ENCODE measurements around the gene MARCHF10. TPM values are rescaled to one million over a fixed set of nuclear protein-coding genes. Genes with fewer than 3 reads are reported as not detected.
A peak's percentile ranks its signal among the peaks of the same experiment; 100 is the strongest.

Gene MARCHF10
- polyA plus RNA-seq, 3 donors: not detected

GRCh38 chr17:62657690-62658089, 150.4 kb downstream of the MARCHF10 start:
- Histone ChIP-seq H4K20me1 (ENCODE audit: insufficient read depth, low read length) (no peaks in the 10 kb centered on the region), H3K4me1 (ENCODE audit: control insufficient read depth in 1 of 2, insufficient read depth in 2 of 2, low read length in 2 of 2) (peaks cover 18 to 19% of the 10 kb centered on the region in 2 donors)

GRCh38 chr17:62657145-62657665, 150.9 kb downstream of the MARCHF10 start:
- peaks cover 23% of the 10 kb centered on the region in 2 donors for H3K4me1 ChIP-seq (ENCODE audit: control insufficient read depth in 1 of 2, insufficient read depth in 2 of 2, low read length in 2 of 2)
- no peak overlapping the region for H3K27ac Mint-ChIP-seq

More at GRCh38 chr17:62657690-62658089, 150.4 kb downstream of the MARCHF10 start:
- 98% methylated on average over 7 of the region's 9 CpGs for WGBS (ENCODE audit: insufficient coverage)
- Histone ChIP-seq H2AFZ (ENCODE audit: insufficient read depth, low read depth, low read length, poor library complexity, severe bottlenecking) (no peak overlapping the region), H3K79me2 (ENCODE audit: insufficient read depth, low read length) (no peaks in the 10 kb centered on the region), H3K4me3 (replicated peaks in 1 of 3; ENCODE audit: low read depth in 2 of 3, low read length in 3 of 3) (no peak overlapping the region), H3K9ac (ENCODE audit: insufficient read depth, low read length, poor library complexity, severe bottlenecking) (no peak overlapping the region), H3K27me3 (ENCODE audit: control insufficient read depth in 2 of 2, insufficient read depth in 2 of 2, low read length in 2 of 2) (peaks cover 0 to 8% of the 10 kb centered on the region in 2 donors), H3K27ac (ENCODE audit: low read depth in 1 of 2, low read length in 2 of 2) (no peak overlapping the region), H3K4me2 (replicated peaks; ENCODE audit: extremely low read depth, low read length, poor library complexity, severe bottlenecking) (no peak overlapping the region), H3K36me3 (replicated peaks in 1 of 2; ENCODE audit: control insufficient read depth in 1 of 2, insufficient read depth in 2 of 2, low read length in 2 of 2) (no peaks in the 10 kb centered on the region), H3K9me3 (replicated peaks in 1 of 2; ENCODE audit: control insufficient read depth in 1 of 2, insufficient read depth in 1 of 2, low read length in 2 of 2) (no peaks in the 10 kb centered on the region)
- peaks cover 19% of the 10 kb centered on the region for H3K4me1 Mint-ChIP-seq
- peaks cover 7 to 20% (median 12%) of the 10 kb centered on the region in 3 donors for H3K27me3 Mint-ChIP-seq (ENCODE audit: low read depth in 3 of 3)
- intact Hi-C loops (cut with micrococcal nuclease): no loop called here
- DNase-seq: no peak
- peaks cover 6 to 18% (median 9%) of the 10 kb centered on the region in 7 donors for H3K9me3 Mint-ChIP-seq
- H3K27ac Mint-ChIP-seq: peak overlapping the region in 1 of 7 donors; percentile 19
- peak overlapping the region in 1 of 2 donors; percentile 17 for H3K4me3 Mint-ChIP-seq
- TF ChIP-seq CTCF (IDR thresholded peaks at IDR 0.05): no peak
- H3K36me3 Mint-ChIP-seq: no peaks in the 10 kb centered on the region

More at GRCh38 chr17:62657145-62657665, 150.9 kb downstream of the MARCHF10 start:
- H3K36me3 Mint-ChIP-seq: no peaks in the 10 kb centered on the region
- intact Hi-C loops (cut with micrococcal nuclease): no loop called here
- H3K4me3 Mint-ChIP-seq: no peak overlapping the region
- peaks cover 8 to 23% (median 10%) of the 10 kb centered on the region in 3 donors for H3K27me3 Mint-ChIP-seq (ENCODE audit: low read depth in 3 of 3)
- Histone ChIP-seq H3K9ac (ENCODE audit: insufficient read depth, low read length, poor library complexity, severe bottlenecking) (no peak overlapping the region), H4K20me1 (ENCODE audit: insufficient read depth, low read length) (no peaks in the 10 kb centered on the region), H3K36me3 (replicated peaks in 1 of 2; ENCODE audit: control insufficient read depth in 1 of 2, insufficient read depth in 2 of 2, low read length in 2 of 2) (no peaks in the 10 kb centered on the region), H3K27me3 (ENCODE audit: control insufficient read depth in 2 of 2, insufficient read depth in 2 of 2, low read length in 2 of 2) (peaks cover 0 to 8% of the 10 kb centered on the region in 2 donors), H2AFZ (ENCODE audit: insufficient read depth, low read depth, low read length, poor library complexity, severe bottlenecking) (no peak overlapping the region), H3K79me2 (ENCODE audit: insufficient read depth, low read length) (no peaks in the 10 kb centered on the region), H3K27ac (ENCODE audit: low read depth in 1 of 2, low read length in 2 of 2) (no peak overlapping the region), H3K4me2 (replicated peaks; ENCODE audit: extremely low read depth, low read length, poor library complexity, severe bottlenecking) (no peak overlapping the region), H3K4me3 (replicated peaks in 1 of 3; ENCODE audit: low read depth in 2 of 3, low read length in 3 of 3) (no peak overlapping the region), H3K9me3 (replicated peaks in 1 of 2; ENCODE audit: control insufficient read depth in 1 of 2, insufficient read depth in 1 of 2, low read length in 2 of 2) (no peaks in the 10 kb centered on the region)
- TF ChIP-seq CTCF (IDR thresholded peaks at IDR 0.05): no peak
- WGBS (ENCODE audit: insufficient coverage): 100% methylated on average over 2 of the region's 3 CpGs
- H3K4me1 Mint-ChIP-seq: peaks cover 22% of the 10 kb centered on the region
- no peak for DNase-seq
- peaks cover 6 to 18% (median 9%) of the 10 kb centered on the region in 7 donors for H3K9me3 Mint-ChIP-seq

Measured in CD14-positive monocyte (primary cell).